SK-MEL-5 (cell line): ENCODE results near the gene PRKCD. TPM values are rescaled to one million over a fixed set of nuclear protein-coding genes. Genes with fewer than 3 reads are reported as not detected.
"Not testable (repeated sequence)": the region's sequence is repeated elsewhere in the genome, so short reads cannot be mapped to it uniquely, and the experiment has no call there.

ENCODE experiments used
- DNase-seq: peaks from one replicate; pipeline ENCODE4 v3.0.0-alpha.2; 2016; ENCODE audit warnings: low read depth, low spot score
- in situ Hi-C: cut with HindIII; loops from 2 replicates; pipeline ENCODE4 v1.10.0; 2016; ENCODE audit warnings: low sequenced_read_pairs, high pct_unique_total_duplicates, low pct_unique_long_range_greater_than_20kb
- total RNA-seq: library from RNA; depleted of rRNA; stranded (reverse); fragments of >200 nt; shearing (Covaris generic); gene quantifications from 2 replicates; pipeline ENCODE4 v1.2.3, GENCODE V29; 2014

PRKCD gene
- total RNA-seq, 1 experiment from 2014 or later, result 3.3 TPM

GRCh38 chr3:53150247-53151085 lies 10.5 kb upstream of the PRKCD start:
- in situ Hi-C loops, result no loop called here

GRCh38 chr3:53151086-53151438 lies 9.9 kb upstream of the PRKCD start:
- in situ Hi-C loops, DNase-seq: not testable (repeated sequence)

More at GRCh38 chr3:53150247-53151085, 10.5 kb upstream of the PRKCD start:
- no peak for DNase-seq

GRCh38 chr3:53151465-53151864 lies 9.5 kb upstream of the PRKCD start:
- in situ Hi-C loops, result no loop called here
- DNase-seq, result no peak

- DNase-seq, result no peak
- in situ Hi-C loops, result no loop called here
Observed at GRCh38 chr3:53151870-53152660, 8.9 kb upstream of the PRKCD start.

GRCh38 chr3:53153264-53153823 lies 7.7 kb upstream of the PRKCD start:
- in situ Hi-C loops, result no loop called here
- DNase-seq, result no peak

GRCh38 chr3:53153980-53154379 lies 7.0 kb upstream of the PRKCD start:
- in situ Hi-C loops, result no loop called here
- DNase-seq, result no peak

GRCh38 chr3:53154881-53155285 lies 6.1 kb upstream of the PRKCD start:
- DNase-seq, result no peak

GRCh38 chr3:53155760-53156159 lies 5.2 kb upstream of the PRKCD start:
- no peak for DNase-seq
- in situ Hi-C loops, result no loop called here

More at GRCh38 chr3:53154881-53155285, 6.1 kb upstream of the PRKCD start:
- in situ Hi-C loops, result no loop called here

- DNase-seq, result no peak
- in situ Hi-C loops, result no loop called here
Observed at GRCh38 chr3:53156368-53156834, 4.6 kb upstream of the PRKCD start.

GRCh38 chr3:53157974-53158580 lies 2.9 kb upstream of the PRKCD start:
- DNase-seq, result no peak
- in situ Hi-C loops, result no loop called here

GRCh38 chr3:53158765-53159155 lies 2.2 kb upstream of the PRKCD start:
- in situ Hi-C loops, result no loop called here
- no peak for DNase-seq

- in situ Hi-C loops, result no loop called here
- no peak for DNase-seq
Observed at GRCh38 chr3:53159156-53160060, 1.6 kb upstream of the PRKCD start.

GRCh38 chr3:53160061-53160659 lies 849 bp upstream of the PRKCD start:
- in situ Hi-C loops, result no loop called here

GRCh38 chr3:53161450-53161819 lies 426 bp downstream of the PRKCD start:
- in situ Hi-C loops, result no loop called here

More at GRCh38 chr3:53160061-53160659, 849 bp upstream of the PRKCD start:
- no peak for DNase-seq

GRCh38 chr3:53161820-53162671 lies 1.0 kb downstream of the PRKCD start:
- in situ Hi-C loops, result no loop called here
- no peak for DNase-seq

More at GRCh38 chr3:53161450-53161819, 426 bp downstream of the PRKCD start:
- DNase-seq, result no peak
